ENCODE results near the gene BAZ2B.
"Not testable (repeated sequence)": the region's sequence is repeated elsewhere in the genome, so short reads cannot be mapped to it uniquely, and the experiment has no call there.

BAZ2B gene

DNA sequence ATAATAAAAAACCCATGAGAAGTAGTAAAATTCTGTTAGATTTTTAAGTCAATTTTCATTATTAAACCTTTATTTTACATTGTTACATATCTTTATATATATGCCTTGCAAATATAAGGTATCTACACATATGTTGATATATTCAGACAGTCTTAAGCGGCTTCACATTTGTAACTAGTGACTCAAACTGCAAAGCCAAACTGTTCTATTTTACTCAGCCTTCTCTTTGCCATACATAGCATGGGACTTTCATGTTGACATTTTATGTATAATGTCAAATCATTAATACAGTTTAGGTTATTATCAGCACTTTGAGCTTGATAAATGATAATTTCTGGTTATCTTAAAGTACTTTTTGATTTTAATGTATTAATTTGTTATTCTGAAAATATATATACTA, 204.9 kb downstream of the BAZ2B start:
- no peak for DNase-seq (ENCODE audit: low spot score)

DNA sequence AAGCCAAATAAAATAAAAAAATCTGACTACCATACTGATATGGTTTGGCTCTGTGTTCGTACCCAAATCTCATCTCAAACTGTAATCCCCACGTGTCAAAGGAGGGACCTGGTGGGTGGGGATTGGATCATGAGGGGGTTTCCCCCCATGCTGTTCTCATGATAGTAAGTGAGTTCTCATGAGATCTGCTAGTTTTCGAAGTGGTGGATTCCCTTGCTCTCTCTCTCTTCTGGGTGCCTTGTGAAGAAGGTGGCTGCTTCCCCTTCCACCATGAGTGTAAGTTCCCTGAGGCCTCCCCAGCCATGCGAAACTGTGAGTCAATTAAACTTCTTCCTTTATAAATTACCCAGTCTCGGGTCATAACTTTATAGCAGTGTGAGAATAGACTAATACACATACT, 206.1 kb downstream of the BAZ2B start:
- DNase-seq (ENCODE audit: low spot score) = no peak

DNA sequence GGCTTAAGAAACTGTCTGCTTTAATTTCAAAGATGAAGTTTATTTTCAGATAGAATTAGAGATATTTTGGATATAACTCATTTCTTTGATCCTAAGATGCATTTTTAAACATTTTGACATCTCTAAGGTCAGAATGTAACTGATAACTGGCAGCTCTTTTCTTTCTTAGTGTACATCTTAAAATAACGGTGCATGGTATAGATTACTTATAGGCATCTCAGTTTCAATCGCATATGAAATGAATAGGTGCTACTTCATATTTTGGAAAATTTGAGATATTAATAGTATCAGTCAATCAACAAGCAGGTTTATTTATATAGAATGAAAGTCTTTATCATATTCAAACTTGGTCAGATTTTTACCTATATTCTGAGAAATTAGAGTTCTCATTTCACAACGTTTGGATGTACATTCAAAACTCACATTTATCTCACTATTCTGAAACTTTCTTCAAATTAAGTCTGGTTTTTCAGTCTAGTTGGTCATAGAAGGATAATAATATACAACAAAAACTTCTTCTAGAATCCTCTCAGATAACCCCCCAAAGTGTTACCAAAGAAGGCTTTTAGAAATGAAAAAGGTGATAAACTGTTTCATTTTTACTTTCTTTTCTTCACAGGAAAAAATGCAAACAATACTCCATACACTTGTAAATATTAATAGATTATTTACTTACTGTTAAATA, 207.1 kb downstream of the BAZ2B start:
- DNase-seq (ENCODE audit: low spot score) = no peak

DNA sequence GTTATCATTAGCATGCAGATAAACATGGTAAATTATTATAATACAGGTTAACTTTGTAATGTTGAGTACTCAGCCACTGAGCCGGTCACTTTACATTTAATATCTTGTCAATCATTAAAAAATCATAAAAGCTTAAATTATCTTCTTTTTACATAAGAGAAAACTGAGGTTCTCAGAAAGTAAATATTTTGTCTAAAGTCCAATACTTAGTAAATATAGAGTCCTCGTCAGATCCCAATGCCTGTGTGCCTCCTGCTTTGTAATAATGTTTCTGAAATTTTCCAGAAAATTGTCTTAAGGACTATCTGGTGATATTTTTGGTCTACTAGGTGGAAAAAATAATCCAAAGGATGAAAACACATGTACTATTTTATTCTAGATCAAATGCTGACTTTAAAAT, 213.6 kb downstream of the BAZ2B start:
- no peak for DNase-seq (ENCODE audit: low spot score)

DNA sequence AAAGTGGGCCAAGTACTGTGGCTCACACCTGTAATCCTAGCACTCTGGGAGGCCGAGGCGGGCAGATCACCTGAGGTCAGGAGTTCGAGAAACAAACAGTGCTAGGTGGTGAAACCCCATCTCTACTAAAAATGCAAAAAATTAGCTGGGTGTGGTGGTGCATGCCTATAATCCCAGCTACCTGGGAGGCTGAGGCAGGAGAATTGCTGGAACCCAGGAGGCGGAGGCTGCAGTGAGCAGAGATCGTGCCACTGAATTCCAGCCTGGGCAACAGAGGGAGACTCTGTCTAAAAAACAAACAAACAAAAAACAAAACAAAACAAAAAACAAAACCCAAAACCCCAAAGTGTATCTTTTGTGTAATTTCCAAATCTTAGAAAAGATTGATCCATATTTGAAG, 214.2 kb downstream of the BAZ2B start:
- DNase-seq (ENCODE audit: low spot score) = not testable (repeated sequence)

DNA sequence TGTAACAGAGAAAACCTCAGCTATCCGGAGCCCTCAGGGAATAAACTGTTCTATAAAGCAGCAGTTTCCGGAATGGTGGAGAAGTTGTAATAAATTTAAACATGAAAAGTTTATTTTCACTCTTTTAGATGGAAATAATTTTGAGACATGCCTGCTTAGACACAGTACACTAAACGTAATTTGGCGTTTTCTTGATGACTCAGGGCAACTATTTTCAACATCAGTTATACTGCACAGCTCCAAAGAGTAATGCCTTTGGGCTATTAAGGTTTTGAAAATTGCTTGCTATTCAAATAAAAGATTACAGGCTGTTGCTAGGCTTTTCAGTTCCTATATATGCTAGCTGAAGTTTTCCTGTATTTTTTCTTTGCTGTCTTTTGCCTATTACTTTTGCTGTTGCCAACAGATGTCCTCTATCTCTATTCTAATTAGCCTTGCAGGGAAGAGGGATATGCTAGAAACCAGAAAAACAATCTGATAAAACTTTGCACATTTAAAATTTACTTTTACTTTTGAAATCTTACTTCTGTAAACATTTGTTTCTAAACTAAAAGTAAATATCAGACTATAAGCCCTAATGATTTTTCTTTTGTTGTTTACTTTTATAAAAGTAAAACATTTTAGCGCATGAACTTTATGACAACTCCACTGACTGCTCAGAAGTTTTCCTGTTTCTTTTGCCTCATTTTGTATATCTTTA, 216.5 kb downstream of the BAZ2B start:
- DNase-seq (ENCODE audit: low spot score) = no peak

DNA sequence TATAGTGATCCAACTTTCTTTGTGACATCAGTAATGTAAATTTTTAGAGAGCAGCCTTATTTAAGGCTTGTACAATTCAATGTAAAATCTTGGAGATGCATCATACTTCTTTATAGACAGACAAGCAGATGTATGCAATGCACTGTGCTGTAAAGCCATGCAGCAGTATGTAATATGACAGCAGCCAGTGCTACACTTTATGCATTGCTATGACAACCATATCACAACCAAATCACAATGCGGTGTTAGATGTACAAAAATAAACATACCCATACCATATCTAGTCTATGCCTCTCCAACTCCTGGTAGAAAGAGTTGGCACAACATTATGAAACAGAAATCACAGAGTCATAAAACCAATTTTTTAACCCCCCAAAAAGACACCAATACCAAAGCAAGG, 219.5 kb downstream of the BAZ2B start:
- no peak for DNase-seq (ENCODE audit: low spot score)

DNA sequence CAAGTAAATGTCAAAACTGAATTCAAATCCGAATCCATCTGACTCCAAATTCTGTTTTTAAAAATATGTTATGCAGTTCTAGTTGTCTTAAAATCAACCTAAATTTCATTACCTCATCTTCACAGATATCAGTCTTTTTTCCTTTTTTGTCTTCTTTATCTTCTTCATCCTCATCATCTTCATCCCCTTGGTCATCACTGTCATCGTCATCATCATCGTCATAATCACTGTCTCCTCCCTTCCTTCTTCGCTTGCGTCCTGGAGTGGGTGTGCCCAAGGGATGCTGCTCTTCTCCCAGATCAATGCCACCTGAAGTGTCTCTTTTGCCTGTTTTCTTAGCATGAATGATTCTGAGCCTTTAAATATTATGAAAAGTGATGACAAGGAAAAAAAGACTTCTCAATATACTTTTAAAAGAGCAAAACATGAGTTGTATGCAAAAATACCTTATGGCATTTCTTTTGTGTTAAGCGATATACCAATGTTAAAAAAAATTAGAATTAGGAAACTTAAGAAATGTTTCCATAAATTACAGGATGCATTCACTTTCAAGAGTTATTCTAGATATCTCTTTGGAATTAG, 233.8 kb downstream of the BAZ2B start:
- DNase-seq (ENCODE audit: low spot score) = no peak

DNA sequence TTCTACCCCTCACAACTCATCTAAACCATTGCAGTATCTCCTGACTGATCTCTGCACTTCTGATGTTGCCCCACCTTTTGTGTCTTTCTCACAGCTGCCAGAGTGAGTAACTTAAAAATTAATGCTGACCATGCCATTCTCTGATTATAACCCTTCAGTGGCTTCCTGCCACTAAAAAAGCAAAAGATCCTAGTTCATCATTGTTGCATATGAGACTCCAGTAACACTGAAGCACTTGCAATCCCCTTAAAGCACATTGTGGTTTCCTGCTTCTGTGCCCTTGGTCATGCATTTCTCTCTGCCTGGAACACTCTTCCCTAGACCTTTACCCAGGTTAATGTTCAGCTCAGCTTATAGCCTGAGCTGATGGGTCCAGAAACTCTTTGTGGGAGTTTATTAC, 234.8 kb downstream of the BAZ2B start:
- DNase-seq (ENCODE audit: low spot score) = no peak

DNA sequence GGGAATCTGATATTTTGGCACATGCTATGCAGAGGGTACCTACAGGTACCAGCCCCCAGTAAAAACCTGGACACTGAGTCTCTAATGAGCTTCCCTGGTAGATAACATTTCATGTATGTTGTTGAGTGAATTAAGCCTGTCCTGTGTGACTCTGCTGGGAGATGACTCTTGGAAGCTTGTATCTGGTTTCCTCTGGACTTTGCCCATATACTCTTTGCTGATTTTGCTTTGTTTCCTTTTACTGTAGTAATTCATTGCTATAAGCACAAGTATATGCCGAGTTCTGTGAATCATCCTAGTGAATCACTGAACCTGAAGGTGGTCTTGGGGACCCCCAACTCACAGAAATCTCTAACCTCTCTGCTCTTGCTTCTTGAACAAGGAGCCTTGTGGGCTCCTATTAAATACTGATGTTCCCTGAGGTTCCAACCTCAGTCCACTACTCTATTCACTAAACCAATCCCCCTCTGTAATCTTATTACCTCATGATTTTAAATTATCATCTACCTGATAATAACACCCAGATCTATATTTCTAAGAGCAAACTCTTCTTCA, 235.6 kb downstream of the BAZ2B start:
- no peak for DNase-seq (ENCODE audit: low spot score)

DNA sequence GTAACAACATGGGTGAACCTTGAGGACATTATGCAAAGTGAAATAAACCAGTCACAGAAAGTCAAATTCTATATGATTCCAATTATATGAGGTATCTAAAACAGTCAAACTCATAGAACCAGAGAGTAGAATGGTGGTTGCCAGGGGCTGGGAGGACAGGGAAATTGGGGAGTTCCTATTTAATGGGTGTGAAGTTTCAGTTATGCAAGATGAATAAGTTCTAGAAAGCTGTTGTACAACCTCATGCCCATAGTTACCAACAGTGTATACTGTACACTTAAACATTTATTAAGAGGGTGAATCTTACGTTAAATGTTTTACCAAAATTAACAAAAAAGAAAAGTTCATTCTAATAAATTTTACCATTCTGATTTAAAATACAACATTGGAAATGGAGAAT, 237.2 kb downstream of the BAZ2B start:
- no peak for DNase-seq (ENCODE audit: low spot score)

DNA sequence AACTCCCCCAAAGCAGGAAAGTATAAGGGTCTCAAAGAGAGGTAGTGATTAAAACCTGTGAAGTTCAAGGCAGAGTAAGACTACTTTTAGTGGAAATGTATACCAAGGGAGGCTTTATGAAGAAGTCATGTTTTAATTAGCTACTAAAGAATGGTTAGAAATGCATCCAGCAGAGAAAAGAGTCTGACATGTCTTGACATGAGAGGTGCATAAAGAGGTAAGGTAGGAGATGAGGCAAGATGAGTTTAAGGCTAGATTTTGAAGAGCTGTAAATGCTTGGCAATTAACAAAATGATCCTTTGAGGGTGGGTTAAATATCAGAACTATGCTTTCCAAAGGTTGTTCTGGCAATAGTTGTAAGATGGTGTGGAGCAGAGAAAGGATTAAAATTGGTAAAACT, 241.1 kb downstream of the BAZ2B start:
- DNase-seq (ENCODE audit: low spot score) = no peak

DNA sequence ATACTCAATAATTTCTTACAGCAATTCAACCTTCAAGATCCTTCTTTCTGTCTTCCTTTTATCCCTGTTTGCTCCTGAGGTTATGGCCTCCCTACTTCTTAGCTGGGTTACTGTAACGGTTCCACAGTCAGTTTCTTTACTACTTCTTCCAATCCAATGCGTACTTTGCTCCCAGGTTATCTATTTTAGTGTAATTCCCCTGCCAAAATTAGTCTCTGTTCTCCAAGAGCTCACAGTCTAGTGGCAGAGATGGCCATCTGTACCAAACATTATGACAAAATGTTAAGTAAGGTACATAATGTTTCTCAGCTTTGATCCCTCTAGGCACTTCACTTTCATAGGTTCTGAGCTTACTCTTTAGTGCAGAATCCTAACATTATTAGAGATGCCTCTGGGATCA, 244.8 kb downstream of the BAZ2B start:
- no peak for DNase-seq (ENCODE audit: low spot score)

DNA sequence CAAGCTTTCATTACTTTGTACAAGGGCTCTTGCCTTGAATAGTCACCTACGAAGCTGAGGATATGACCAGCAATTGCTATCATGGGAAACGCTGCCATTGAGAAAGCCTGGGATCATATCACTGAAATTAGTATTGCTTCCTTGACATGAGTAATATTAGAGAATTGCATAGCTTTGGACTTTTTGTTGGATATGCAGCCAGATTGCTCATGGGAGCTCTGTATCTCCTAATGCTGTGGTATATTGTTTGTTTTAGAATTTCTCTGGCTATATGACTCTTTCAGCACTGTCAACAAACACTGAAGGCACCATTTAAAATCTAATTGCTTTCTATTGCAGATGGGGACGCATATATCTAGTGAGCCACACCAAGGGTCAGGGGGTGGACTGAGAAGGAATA, 249.8 kb downstream of the BAZ2B start:
- no peak for DNase-seq (ENCODE audit: low spot score)

DNA sequence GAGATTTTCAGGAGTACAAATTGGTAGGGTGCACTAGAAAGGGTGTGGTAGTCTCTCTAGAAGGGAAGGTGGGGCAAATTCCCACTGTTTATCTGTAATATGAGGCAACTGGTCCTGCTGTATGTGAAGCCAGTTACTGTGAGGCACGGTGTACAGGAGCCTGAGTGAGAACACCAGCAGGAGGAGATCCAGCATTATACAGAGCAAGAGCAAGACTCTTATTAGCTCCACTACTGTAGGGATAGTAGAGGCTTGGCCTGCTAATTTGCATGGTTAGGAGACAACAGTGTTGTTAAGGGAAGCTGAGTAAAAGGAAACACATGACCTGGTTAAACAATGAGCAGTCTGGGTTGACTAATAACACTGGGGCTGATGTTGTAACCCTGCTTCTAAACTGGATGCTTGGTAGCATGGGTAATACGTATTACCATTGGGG, 253.5 kb downstream of the BAZ2B start:
- DNase-seq (ENCODE audit: low spot score) = no peak

DNA sequence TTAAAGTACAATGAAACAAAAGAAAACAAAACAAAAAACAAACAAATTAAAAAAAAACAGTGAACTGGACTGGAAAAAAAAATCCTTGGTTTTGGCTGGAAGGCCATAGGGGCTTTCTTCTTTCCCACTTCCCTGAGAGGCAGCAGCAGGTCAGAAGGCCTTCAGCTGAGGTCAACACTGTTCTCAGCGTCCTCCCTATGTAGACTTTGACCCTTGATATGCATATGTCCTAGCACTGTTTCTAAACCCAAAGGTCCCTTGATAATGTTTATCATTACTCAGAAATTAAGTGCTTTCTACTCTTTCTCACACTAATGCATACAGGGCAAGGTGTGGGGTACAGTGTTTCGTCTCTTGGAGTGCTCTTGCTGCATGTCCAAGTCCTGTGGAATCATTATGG, 254.3 kb downstream of the BAZ2B start:
- no peak for DNase-seq (ENCODE audit: low spot score)

DNA sequence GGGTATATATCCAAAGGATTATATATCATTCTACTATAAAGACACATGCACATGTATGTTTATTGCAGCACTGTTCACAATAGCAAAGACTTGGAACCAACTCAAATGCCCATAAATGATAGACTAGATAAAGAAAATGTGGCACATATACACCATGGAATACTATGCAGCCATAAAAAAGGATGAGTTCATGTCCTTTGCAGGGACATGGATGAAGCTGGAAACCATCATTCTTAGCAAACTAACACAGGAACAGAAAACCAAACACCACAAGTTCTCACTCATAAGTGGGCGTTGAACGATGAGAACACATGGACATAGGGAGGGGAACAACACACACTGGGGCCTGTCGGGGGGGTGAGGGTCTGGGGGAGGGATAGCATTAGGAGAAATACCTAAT, 254.7 kb downstream of the BAZ2B start:
- DNase-seq (ENCODE audit: low spot score) = not testable (repeated sequence)

DNA sequence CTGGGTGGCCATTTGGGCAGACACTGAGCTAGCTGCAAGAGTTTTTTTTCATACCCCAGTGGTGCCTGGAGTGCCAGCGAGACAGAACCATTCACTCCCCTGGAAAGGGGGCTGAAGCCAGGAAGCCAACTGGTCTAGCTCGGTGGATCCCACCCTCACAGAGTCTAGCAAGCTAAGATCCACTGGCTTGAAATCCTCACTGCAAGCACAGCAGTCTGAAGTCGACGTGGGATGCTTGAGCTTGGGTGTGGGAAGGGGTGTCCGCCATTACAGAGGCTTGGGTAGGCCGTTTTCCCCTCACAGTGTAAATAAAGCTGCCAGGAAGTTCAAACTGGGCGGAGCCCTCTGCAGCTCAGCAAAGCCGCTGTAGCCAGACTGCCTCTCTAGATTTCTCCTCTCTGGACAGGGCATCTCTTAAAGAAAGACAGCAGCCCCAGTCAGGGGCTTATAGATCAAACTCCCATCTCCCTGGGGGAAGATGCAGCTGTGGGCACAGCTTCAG, 260.2 kb downstream of the BAZ2B start:
- no peak for DNase-seq (ENCODE audit: low spot score)

DNA sequence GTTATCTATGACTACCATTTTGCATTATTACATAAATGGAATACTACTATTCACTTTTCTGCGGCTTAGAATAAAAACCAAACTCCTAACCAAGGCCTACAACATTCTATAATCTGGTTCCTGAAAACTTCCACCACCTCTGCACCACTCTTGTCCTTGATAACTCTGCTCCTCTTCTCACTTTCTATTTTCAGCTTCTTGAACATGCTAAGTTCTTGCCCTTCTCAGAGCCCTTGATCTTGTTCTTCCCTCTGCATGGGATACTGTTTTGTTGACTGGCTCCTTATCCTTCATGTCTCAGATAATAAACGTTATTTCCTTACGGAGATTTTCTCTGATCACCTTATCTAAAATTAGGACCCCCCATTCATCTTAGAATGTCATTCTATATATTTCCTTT, 264.4 kb downstream of the BAZ2B start:
- no peak for DNase-seq (ENCODE audit: low spot score)

DNA sequence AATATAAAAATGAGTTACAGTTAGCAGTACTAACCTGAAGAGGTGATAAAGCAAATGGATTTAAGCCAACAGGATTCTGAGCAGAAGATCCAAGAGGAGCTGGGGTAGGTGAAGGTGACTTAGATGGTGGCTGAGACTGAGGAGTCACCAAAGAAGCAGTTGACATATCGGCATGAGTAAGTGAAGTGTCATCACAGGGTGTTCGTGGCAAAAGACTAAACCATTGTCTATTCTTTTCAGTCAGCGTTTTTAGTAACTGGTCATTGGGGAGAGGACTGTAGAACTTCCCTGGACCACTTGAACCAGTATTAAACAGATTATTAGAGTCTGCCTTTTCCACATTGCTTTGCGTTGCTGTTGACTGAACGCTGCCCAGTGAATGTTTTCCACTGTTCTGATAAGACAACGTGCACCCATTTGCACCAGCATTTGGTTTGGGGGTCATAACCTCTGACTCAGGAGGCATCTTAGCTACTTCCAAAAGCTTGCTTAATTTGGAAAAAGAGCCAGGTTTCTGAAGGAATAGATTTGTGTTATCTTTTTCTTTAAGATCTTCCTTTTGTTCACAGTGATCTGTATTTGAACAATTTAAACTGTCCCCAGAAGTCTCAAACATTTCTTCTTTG, 266.6 kb downstream of the BAZ2B start:
- no peak for DNase-seq (ENCODE audit: low spot score)

DNA sequence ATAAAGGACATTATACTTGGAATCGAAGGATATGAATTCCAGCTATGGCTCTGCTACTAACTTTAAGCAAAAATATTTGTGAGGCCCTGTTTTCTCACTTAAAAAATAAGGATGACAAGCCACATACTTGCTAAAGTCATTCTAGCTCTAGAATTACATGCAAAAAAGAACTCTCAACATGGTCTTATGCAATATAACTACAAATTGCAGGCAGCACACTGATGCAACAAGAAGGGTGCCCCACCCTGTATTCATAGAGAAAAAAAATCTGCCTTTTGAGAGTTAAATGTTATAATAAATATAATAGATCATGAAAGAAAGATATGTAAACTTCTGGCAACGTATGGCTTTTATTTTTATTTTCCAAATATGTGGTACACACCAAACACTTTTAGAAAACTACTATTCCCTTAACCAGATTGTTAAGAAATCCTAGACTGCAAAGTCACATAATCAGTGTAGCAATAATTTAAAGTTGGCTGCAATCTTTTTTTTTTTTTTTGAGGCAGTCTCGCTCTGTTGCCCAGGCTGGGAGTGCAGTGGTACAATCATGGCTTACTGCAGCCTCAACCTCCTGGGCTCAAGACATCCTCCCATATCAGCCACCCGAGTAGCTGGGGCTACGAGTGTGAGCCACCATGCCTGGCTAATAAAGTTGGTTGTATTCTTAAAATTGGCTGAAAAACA, 289.6 kb downstream of the BAZ2B start:
- no peak for DNase-seq (ENCODE audit: low spot score)

DNA sequence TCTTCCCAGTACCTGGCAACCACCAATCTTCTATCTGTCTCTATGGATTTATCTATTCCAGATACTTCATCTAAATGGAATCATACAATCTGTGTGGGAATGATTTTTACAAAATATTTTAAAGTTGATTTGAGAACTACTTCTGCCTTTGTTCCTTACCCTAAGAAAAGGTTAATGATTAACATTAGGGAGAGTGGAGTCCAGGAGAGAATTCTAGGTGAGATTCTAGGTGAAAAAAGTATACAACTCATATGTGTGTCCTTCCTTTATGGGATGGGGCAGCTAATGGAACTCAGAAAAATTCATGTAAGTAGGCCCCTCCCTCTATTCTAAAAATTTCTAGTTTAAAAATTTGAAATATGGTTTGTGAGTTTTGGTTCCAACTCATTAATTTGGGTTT, 293.9 kb downstream of the BAZ2B start:
- DNase-seq (ENCODE audit: low spot score) = no peak

All from iPS-NIHi11 (cell line).